HCT116 (cell line): ENCODE results near the gene PRKG1. TPM values are rescaled to one million over a fixed set of nuclear protein-coding genes. Genes with fewer than 3 reads are reported as not detected.

Source experiments
- ATAC-seq: fragments of 200-7000 bp; cut with Tn5 transposase; 2 replicates; pipeline ENCODE4 v1.9.1; 2020; ENCODE audit warnings: mild to moderate bottlenecking, moderate library complexity
- BruUV-seq: library from RNA; stranded (reverse); fragments of 400-500 nt; replicated peaks from 2 replicates; lab custom pipeline; 2021; lab: Mats Ljungman, UMichigan
- CTCF ChIA-PET: fragments of 300-600 bp; sonication (Branson Sonifier 250); formaldehyde crosslinking; loops from one replicate; lab custom pipeline; 2021; ENCODE audit warnings: antibody characterized with exemption; lab: Charles Lee
- POLR2A ChIA-PET: fragments of 300-600, 350-600 bp; sonication (Branson Sonifier 250); formaldehyde crosslinking; loops from one replicate; lab custom pipeline; 2021; ENCODE audit warnings: antibody characterized with exemption; lab: Charles Lee
- RAD21 ChIA-PET, 2 experiments: fragments of 300-600 bp; sonication (Branson Sonifier 250); formaldehyde crosslinking; loops; one replicate each; lab custom pipeline; 2023; ENCODE audit warnings: low total read pairs in 2 of 2; ENCODE audit not compliant: uncharacterized antibody in 2 of 2, unreplicated experiment in 2 of 2, low non-redundant PET in 1 of 2; lab: Charles Lee
- DNase-seq: peaks from one replicate; pipeline ENCODE4 v3.0.0-alpha.2; 2010; ENCODE audit warnings: low read depth, low spot score
- H2AFZ ChIP-seq: fragments of 200-600 bp; shearing (Covaris generic), sonication (generic); 2 replicates; pipeline ENCODE4 v1.6.1; 2017; ENCODE audit warnings: low read depth, mixed run types, mixed read lengths, antibody characterized with exemption, low read length; ENCODE audit not compliant: poor library complexity, severe bottlenecking
- H3K27ac ChIP-seq: 2 replicates; pipeline ENCODE4 v1.5.1; 2012; ENCODE audit warnings: low read depth, low read length
- H3K27me3 ChIP-seq: fragments of 200-600 bp; sonication (generic); 2 replicates; pipeline ENCODE4 v1.6.1; 2016; ENCODE audit warnings: mixed run types, low read length, mixed read lengths; ENCODE audit not compliant: insufficient read depth
- H3K36me3 ChIP-seq, 2 experiments: fragments of 200-500 bp in 1 of 2; fragments of 200-600 bp in 1 of 2; sonication (Bioruptor generic) in 1 of 2; sonication (generic) in 1 of 2; 2 replicates each; pipeline versions ENCODE4 v1.5.1 to v1.6.1; 2014 to 2016; ENCODE audit warnings: low read length in 2 of 2, inconsistent platforms in 1 of 2, mixed read lengths in 1 of 2, mixed run types in 1 of 2; ENCODE audit not compliant: insufficient read depth in 2 of 2, control insufficient read depth in 1 of 2
- H3K4me1 ChIP-seq, 2 experiments: fragments of 200-600 bp in 1 of 2; sonication (generic) in 1 of 2; 2 replicates each; pipeline versions ENCODE4 v1.5.1 to v1.6.1; 2012 to 2017; ENCODE audit warnings: low read length in 2 of 2, inconsistent platforms in 1 of 2, mild to moderate bottlenecking in 1 of 2, mixed read lengths in 1 of 2, mixed run types in 1 of 2, moderate library complexity in 1 of 2; ENCODE audit not compliant: insufficient read depth in 2 of 2, control insufficient read depth in 1 of 2
- H3K4me2 ChIP-seq: fragments of 200-600 bp; sonication (generic); 2 replicates; pipeline ENCODE4 v1.6.1; 2017; ENCODE audit warnings: mixed run types, low read length, mixed read lengths
- H3K4me3 ChIP-seq, 2 experiments: fragments of 200-600 bp in 1 of 2; sonication (generic) in 1 of 2; replicated peaks in 1 of 2; 2 replicates each; pipeline ENCODE4 v1.5.1; 2011 to 2016; ENCODE audit warnings: low read length in 2 of 2, control low read depth in 1 of 2, low read depth in 1 of 2, mild to moderate bottlenecking in 1 of 2, mixed read lengths in 1 of 2, mixed run types in 1 of 2
- H3K79me2 ChIP-seq: fragments of 200-600 bp; sonication (generic); 2 replicates; pipeline ENCODE4 v1.6.1; 2017; ENCODE audit warnings: mild to moderate bottlenecking, mixed run types, low read length, moderate library complexity, mixed read lengths; ENCODE audit not compliant: insufficient read depth
- H3K9ac ChIP-seq: fragments of 200-600 bp; sonication (generic); 2 replicates; pipeline ENCODE4 v1.6.1; 2016; ENCODE audit warnings: low read length, mixed read lengths
- H3K9me2 ChIP-seq: fragments of 200-600 bp; sonication (generic), shearing (Covaris generic); 2 replicates; pipeline ENCODE4 v1.6.1; 2017; ENCODE audit warnings: mixed run types, mild to moderate bottlenecking, moderate library complexity; ENCODE audit not compliant: insufficient read depth
- H3K9me3 ChIP-seq, 2 experiments: fragments of 200-500 bp in 1 of 2; fragments of 200-600 bp in 1 of 2; sonication (Bioruptor generic) in 1 of 2; sonication (generic) in 1 of 2; 2 replicates each; pipeline ENCODE4 v1.6.1; 2014 to 2017; ENCODE audit warnings: low read length in 2 of 2, mixed read lengths in 2 of 2, inconsistent platforms in 1 of 2, low read depth in 1 of 2, mild to moderate bottlenecking in 1 of 2, mixed run types in 1 of 2, moderate library complexity in 1 of 2; ENCODE audit not compliant: control insufficient read depth in 1 of 2, insufficient read depth in 1 of 2
- H4K20me1 ChIP-seq: fragments of 200-600 bp; sonication (generic), shearing (Covaris generic); 2 replicates; pipeline ENCODE4 v1.6.1; 2017; ENCODE audit warnings: mixed run types, mild to moderate bottlenecking, moderate library complexity; ENCODE audit not compliant: insufficient read depth
- CBX3 ChIP-seq: IDR thresholded peaks from 2 replicates; pipeline ENCODE4 v1.6.1; 2012; ENCODE audit warnings: low read depth
- CTCF ChIP-seq, 3 experiments: fragments of 200-600 bp in 1 of 3; sonication (generic) in 1 of 3; IDR thresholded peaks in 2 of 3; conservative IDR thresholded peaks in 1 of 3; 2 replicates each; pipeline ENCODE4 v1.5.1; 2012 to 2017; ENCODE audit warnings: low read depth in 2 of 3, low read length in 2 of 3, antibody characterized with exemption in 1 of 3, borderline replicate concordance in 1 of 3, control low read depth in 1 of 3, mild to moderate bottlenecking in 1 of 3, mixed read lengths in 1 of 3, mixed run types in 1 of 3, moderate library complexity in 1 of 3; ENCODE audit not compliant: insufficient read depth in 1 of 3
- EGR1 ChIP-seq: IDR thresholded peaks from 2 replicates; pipeline ENCODE4 v1.6.1; 2012; ENCODE audit warnings: low read depth
- POLR2AphosphoS5 ChIP-seq: IDR thresholded peaks from 2 replicates; pipeline ENCODE4 v1.6.1; 2011; ENCODE audit warnings: mild to moderate bottlenecking, low read depth, low read length, moderate library complexity
- REST ChIP-seq: IDR thresholded peaks from 2 replicates; pipeline ENCODE4 v1.6.1; 2012; ENCODE audit warnings: low read depth
- SIN3A ChIP-seq: IDR thresholded peaks from 2 replicates; pipeline ENCODE4 v1.6.1; 2012; ENCODE audit warnings: low read depth
- TCF7L2 ChIP-seq: IDR thresholded peaks from 2 replicates; pipeline ENCODE4 v1.7.0; 2011; ENCODE audit warnings: borderline replicate concordance, inconsistent platforms; ENCODE audit not compliant: insufficient read depth, insufficient read length; ENCODE audit errors: extremely low read depth
- ZNF274 ChIP-seq: fragments of 200-500 bp; sonication (Bioruptor generic); IDR thresholded peaks from 2 replicates; pipeline ENCODE4 v1.6.1; 2014; ENCODE audit warnings: mild to moderate bottlenecking, low read depth, low read length, inconsistent platforms
- intact Hi-C: fragments of 100-400 bp; cut with micrococcal nuclease; formaldehyde crosslinking; loops from 2 replicates; pipeline ENCODE4 v1.10.0; 2022
- total RNA-seq: library from RNA; stranded (reverse); gene quantifications from one replicate; pipeline ENCODE4 v1.2.1, GENCODE V29; 2021; ENCODE audit not compliant: unreplicated experiment
- TF ChIP-seq, protein P1 (sequence below): IDR thresholded peaks from 2 replicates; pipeline ENCODE4 v1.6.1; 2012

PRKG1 gene
- total RNA-seq, 1 experiment from 2014 or later: 1.4 TPM

DNA sequence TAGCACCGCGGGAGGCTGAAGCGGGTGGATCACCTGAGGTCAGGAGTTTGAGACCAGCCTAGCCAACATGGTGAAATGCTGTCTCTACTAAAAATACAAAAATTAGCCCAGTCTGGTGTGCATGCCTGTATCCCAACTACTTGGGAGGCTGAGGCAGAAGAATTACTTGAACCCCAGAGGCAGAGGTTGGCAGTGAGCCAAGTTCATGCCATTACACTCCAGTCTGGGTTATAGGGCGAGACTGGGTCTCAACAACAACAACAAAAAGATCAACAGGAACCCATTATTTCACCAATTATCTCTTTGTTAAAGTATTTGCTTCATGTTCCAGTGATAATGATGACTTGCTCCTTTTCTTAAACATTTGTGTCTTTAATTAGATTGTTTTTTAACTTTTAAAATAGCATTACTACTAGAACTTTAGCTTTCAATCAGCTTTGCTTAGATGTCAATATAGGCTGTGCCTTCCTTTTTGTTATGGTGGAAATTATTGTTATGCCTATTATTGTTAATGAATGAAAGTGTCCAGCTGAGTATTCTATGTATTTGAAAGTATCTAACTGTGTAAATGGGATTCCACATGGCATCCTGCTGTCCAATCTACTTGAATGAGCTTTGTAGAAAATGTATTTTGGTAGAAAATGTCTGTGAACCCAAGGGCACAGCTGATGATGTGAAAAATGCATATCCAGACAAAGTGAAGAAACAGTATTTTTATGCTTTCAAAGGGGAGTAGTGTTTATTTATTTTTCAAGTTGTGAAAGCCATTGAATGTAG is 686.8 kb downstream of the PRKG1 start:
- intact Hi-C loops: no loop called here
- Histone ChIP-seq H3K4me3 (no peak overlapping the region), H2AFZ (no peak overlapping the region), H3K9ac (no peak overlapping the region), H3K36me3 (no peaks in the 10 kb centered on the region), H3K4me2 (no peak overlapping the region), H3K27me3 (no peaks in the 10 kb centered on the region), H3K9me3 (no peaks in the 10 kb centered on the region), H3K9me2 (no peaks in the 10 kb centered on the region), H4K20me1 (no peaks in the 10 kb centered on the region), H3K4me1 (no peaks in the 10 kb centered on the region), H3K27ac (no peak overlapping the region), H3K79me2 (no peaks in the 10 kb centered on the region)
- ChIA-PET CTCF (no interaction called here), POLR2A (no interaction called here), RAD21 (no interaction called here)
- TF ChIP-seq, protein P1, sequence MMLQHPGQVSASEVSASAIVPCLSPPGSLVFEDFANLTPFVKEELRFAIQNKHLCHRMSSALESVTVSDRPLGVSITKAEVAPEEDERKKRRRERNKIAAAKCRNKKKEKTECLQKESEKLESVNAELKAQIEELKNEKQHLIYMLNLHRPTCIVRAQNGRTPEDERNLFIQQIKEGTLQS: no peak
- ATAC-seq (no peak), DNase-seq (no peak)
- no TSS peak for BruUV-seq

- H3K4me1 ChIP-seq: no peaks in the 10 kb centered on the region
- ATAC-seq (no peak), DNase-seq (no peak)
- H2AFZ ChIP-seq: no peak overlapping the region
- no peaks in the 10 kb centered on the region for H3K79me2 ChIP-seq
- no peak overlapping the region for H3K4me2 ChIP-seq
- no TSS peak for BruUV-seq
- H3K27ac ChIP-seq: no peak overlapping the region
- H3K9me3 ChIP-seq: no peaks in the 10 kb centered on the region
- H3K27me3 ChIP-seq: no peaks in the 10 kb centered on the region
- H3K9me2 ChIP-seq: no peaks in the 10 kb centered on the region
- no peak overlapping the region for H3K9ac ChIP-seq
- intact Hi-C loops: no loop called here
- no peak overlapping the region for H3K4me3 ChIP-seq
- ChIA-PET POLR2A (no interaction called here), CTCF (no interaction called here), RAD21 (no interaction called here)
- no peaks in the 10 kb centered on the region for H4K20me1 ChIP-seq
- no peaks in the 10 kb centered on the region for H3K36me3 ChIP-seq
- TF ChIP-seq TCF7L2: no peak
- TF ChIP-seq, protein P1: no peak
- TF ChIP-seq EGR1: no peak
- TF ChIP-seq ZNF274: no peak
- no peak for TF ChIP-seq SIN3A
- no peak for TF ChIP-seq CTCF (IDR thresholded peaks at IDR 0.05 in 2 of 3, conservative IDR thresholded peaks at IDR 0.05 in 1 of 3; ENCODE audit: borderline replicate concordance in 1 of 3, insufficient read depth in 1 of 3, low read depth in 2 of 3, low read length in 2 of 3)
- TF ChIP-seq POLR2AphosphoS5: no peak
- TF ChIP-seq REST: no peak
- TF ChIP-seq CBX3: no peak
These were observed 689.5 kb downstream of the PRKG1 start for GRCh38 chr10:51763746-51764145.
